Motor neuron (in vitro differentiated cells): Measurements from ENCODE around the gene ZPBP. TPM values are rescaled to one million over a fixed set of nuclear protein-coding genes. Genes with fewer than 3 reads are reported as not detected.

ENCODE experiments used
- total RNA-seq, 8 experiments: library from RNA; unstranded; fragments of 300-600 nt; gene quantifications; 2 replicates each; pipeline versions ENCODE4 v1.2.3 to v1.2.4, GENCODE V29; 2022

Gene ZPBP
- total RNA-seq, 8 experiments from 2014 or later, result not detected

Other genes starting within 250 kb of the ZPBP start
- gene IKZF1, start 211.5 kb upstream of the ZPBP start, total RNA-seq, result 1 to 10 TPM in 1 of 8 experiments, under 1 TPM in 6, not detected in 1; 0.09 to 1.5 (median 0.43) TPM